HepG2 (cell line): Measurements from ENCODE around the gene DUS2. TPM values are rescaled to one million over a fixed set of nuclear protein-coding genes. Genes with fewer than 3 reads are reported as not detected.

Experiments
- HDAC1 ChIP-seq: sonication (generic); formaldehyde crosslinking; IDR thresholded peaks from 2 replicates; pipeline ENCODE4 v1.5.1; 2020; ENCODE audit warnings: mild to moderate bottlenecking, missing genetic modification reagents
- KLF12 ChIP-seq: sonication (generic); formaldehyde crosslinking; IDR thresholded peaks from 2 replicates; pipeline ENCODE4 v1.4.0; 2020; ENCODE audit warnings: missing genetic modification reagents, borderline replicate concordance
- MED13 ChIP-seq: sonication (generic); formaldehyde crosslinking; IDR thresholded peaks from 2 replicates; pipeline ENCODE4 v1.5.0; 2020; ENCODE audit warnings: missing genetic modification reagents
- NCOA5 ChIP-seq: sonication (generic); formaldehyde crosslinking; IDR thresholded peaks from 2 replicates; pipeline ENCODE4 v1.4.0; 2020; ENCODE audit warnings: missing genetic modification reagents
- NFKBIZ ChIP-seq: IDR thresholded peaks from 2 replicates; pipeline ENCODE4 v1.6.1; 2018; ENCODE audit warnings: missing genetic modification reagents, missing compliant biosample characterization
- PCBP2 ChIP-seq: fragments of 200-400 bp; formaldehyde crosslinking; optimal IDR thresholded peaks from 2 replicates; pipeline ENCODE3; 2018; ENCODE audit warnings: low read length, low read depth; ENCODE audit not compliant: poor library complexity, severe bottlenecking
- PHF5A ChIP-seq: IDR thresholded peaks from one replicate; pipeline ENCODE4 v1.6.1; 2018; ENCODE audit warnings: low read depth, missing genetic modification reagents; ENCODE audit not compliant: unreplicated experiment
- RAD21 ChIP-seq: fragments of 450-650 bp; formaldehyde crosslinking; IDR thresholded peaks from 2 replicates; pipeline ENCODE4 v1.5.0; 2020; ENCODE audit warnings: mild to moderate bottlenecking
- SMYD3 ChIP-seq: sonication (generic); formaldehyde crosslinking; IDR thresholded peaks from 2 replicates; pipeline ENCODE4 v1.8.1; 2023; ENCODE audit warnings: mild to moderate bottlenecking, missing genetic modification reagents
- SNAI1 ChIP-seq: sonication (generic); formaldehyde crosslinking; IDR thresholded peaks from 2 replicates; pipeline ENCODE4 v1.5.0; 2020; ENCODE audit warnings: mild to moderate bottlenecking, missing genetic modification reagents, borderline replicate concordance
- SP4 ChIP-seq: sonication (generic); formaldehyde crosslinking; IDR thresholded peaks from 2 replicates; pipeline ENCODE4 v1.8.1; 2023; ENCODE audit warnings: mild to moderate bottlenecking, missing genetic modification reagents
- TEAD3 ChIP-seq: optimal IDR thresholded peaks from 2 replicates; pipeline ENCODE3; 2016; ENCODE audit warnings: borderline replicate concordance
- ZNF136 ChIP-seq: sonication (generic); formaldehyde crosslinking; IDR thresholded peaks from 2 replicates; pipeline ENCODE4 v1.8.1; 2022; ENCODE audit warnings: low read depth, mild to moderate bottlenecking, moderate library complexity, missing genetic modification reagents
- ZNF552 ChIP-seq: sonication (generic); formaldehyde crosslinking; IDR thresholded peaks from 2 replicates; pipeline ENCODE4 v1.9.0; 2022; ENCODE audit warnings: missing genetic modification reagents, mild to moderate bottlenecking, borderline replicate concordance
- ZNF614 ChIP-seq: IDR thresholded peaks from 2 replicates; pipeline ENCODE4 v1.6.1; 2018; ENCODE audit warnings: missing biosample characterization, missing genetic modification reagents, inconsistent platforms, borderline replicate concordance
- ZNF629 ChIP-seq: sonication (generic); formaldehyde crosslinking; conservative IDR thresholded peaks from 2 replicates; pipeline ENCODE4 v1.5.0; 2020; ENCODE audit warnings: missing genetic modification reagents
- ZNF841 ChIP-seq: sonication (generic); formaldehyde crosslinking; IDR thresholded peaks from 2 replicates; pipeline ENCODE4 v1.8.1; 2023; ENCODE audit warnings: missing genetic modification reagents, borderline replicate concordance
- polyA plus RNA-seq, 8 experiments: library from polyadenylated mRNA; depleted of rRNA in 3 of 8; stranded (reverse) in 7 of 8; unstranded in 1 of 8; fragments of >200 nt; fragmentation: Illumina TruSeq in 4 of 8; extraction: Trizol in 4 of 8; gene quantifications; 2 replicates each; pipeline versions ENCODE4 v1.2.1 to v1.2.3, GENCODE V29; 2011 to 2016; ENCODE audit warnings: low read depth in 4 of 8, missing spikeins in 1 of 8, mixed read lengths in 1 of 8; ENCODE audit not compliant: insufficient read depth in 1 of 8
- total RNA-seq, 5 experiments: library from RNA; depleted of rRNA; stranded (reverse); fragments of >200 nt; fragmentation: Illumina TruSeq; extraction: Trizol; gene quantifications; 2 replicates each; pipeline ENCODE4 v1.2.3, GENCODE V29; 2016; ENCODE audit warnings: low read depth in 1 of 5
- TF ChIP-seq, protein P1 (sequence below): sonication (generic); formaldehyde crosslinking; IDR thresholded peaks from 2 replicates; pipeline ENCODE4 v1.8.1; 2023; ENCODE audit warnings: mild to moderate bottlenecking, missing genetic modification reagents
- TF ChIP-seq, protein P2 (sequence below): sonication (generic); formaldehyde crosslinking; IDR thresholded peaks from 2 replicates; pipeline ENCODE4 v1.5.0; 2020; ENCODE audit warnings: mild to moderate bottlenecking, missing genetic modification reagents

Gene DUS2
- total and polyA plus RNA-seq, 2 of the 13 experiments (the other 11 are each of a cell fraction or from before 2014, with no cell fraction given): 17.8 to 25.1 TPM

DNA sequence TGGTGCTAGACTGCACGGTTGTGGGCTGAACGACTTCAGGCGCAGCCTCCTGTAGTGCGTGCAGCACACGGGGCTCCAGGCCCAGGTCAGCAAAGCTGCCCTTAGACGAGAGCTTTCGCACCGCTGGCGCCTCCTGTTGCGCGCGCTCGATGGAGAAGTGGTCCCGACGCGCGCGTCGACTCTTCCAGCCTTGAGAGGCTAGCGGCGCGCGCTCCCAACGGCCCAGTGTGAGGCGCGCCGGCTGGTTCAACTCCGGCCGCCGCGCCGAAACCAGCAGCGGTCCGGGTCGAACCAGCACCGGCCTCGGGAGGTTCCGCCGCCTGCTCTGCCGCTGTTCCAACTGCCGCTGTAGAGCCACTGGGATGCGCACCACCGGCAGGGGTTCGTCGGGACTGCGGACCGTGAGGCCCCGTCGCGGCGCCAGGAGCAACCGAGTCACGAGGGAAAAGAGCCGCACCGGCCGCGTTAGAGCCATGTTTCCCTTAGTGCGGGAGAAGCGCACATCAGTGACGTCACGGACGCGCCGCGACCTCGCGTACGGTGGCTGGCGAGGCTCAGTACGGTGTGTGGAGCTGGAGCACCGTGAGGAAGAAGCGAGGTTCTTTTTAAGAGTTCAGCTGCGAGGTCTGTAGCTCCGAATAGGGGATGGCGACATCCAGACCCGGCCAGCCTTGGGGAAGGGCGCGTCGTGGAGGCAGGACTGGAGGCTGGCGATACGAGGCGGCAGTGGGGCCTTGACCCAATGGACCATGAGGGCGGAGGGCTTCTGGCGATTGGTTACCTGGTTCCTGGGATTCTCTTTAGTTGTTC, at the start of gene DUS2, which contains the start of gene DDX28 (continued):
- TF ChIP-seq RAD21 (CRISPR knock-in tag): peak; percentile 38; the same call in 1 of the 2 replicates
- peak; percentile 100 for TF ChIP-seq HDAC1
- no peak for TF ChIP-seq ZNF841 (CRISPR knock-in tag)
- 0 out of 2 replicates have a peak, but pooled peaks have one; percentile 70 for TF ChIP-seq ZNF614 (CRISPR knock-in tag)
- peak; percentile 95 for TF ChIP-seq NFKBIZ
- TF ChIP-seq NCOA5 (CRISPR knock-in tag): no peak
- TF ChIP-seq ZNF136 (CRISPR knock-in tag): no peak
- TF ChIP-seq, protein P1, sequence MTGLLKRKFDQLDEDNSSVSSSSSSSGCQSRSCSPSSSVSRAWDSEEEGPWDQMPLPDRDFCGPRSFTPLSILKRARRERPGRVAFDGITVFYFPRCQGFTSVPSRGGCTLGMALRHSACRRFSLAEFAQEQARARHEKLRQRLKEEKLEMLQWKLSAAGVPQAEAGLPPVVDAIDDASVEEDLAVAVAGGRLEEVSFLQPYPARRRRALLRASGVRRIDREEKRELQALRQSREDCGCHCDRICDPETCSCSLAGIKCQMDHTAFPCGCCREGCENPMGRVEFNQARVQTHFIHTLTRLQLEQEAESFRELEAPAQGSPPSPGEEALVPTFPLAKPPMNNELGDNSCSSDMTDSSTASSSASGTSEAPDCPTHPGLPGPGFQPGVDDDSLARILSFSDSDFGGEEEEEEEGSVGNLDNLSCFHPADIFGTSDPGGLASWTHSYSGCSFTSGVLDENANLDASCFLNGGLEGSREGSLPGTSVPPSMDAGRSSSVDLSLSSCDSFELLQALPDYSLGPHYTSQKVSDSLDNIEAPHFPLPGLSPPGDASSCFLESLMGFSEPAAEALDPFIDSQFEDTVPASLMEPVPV (CRISPR knock-in tag): peak; percentile 98; the same call in 1 of the 2 replicates
- TF ChIP-seq SP4 (CRISPR knock-in tag): peak; percentile 75
- peak; percentile 97; the same call in 1 of the 2 replicates for TF ChIP-seq SMYD3 (CRISPR knock-in tag)
- no peak for TF ChIP-seq ZNF629 (CRISPR knock-in tag)
- TF ChIP-seq MED13: peak; percentile 64
- TF ChIP-seq SNAI1 (CRISPR knock-in tag): no peak
- TF ChIP-seq KLF12 (CRISPR knock-in tag): peak; percentile 66
- peak; percentile 80 for TF ChIP-seq TEAD3 (CRISPR knock-in tag)
- TF ChIP-seq ZNF552 (CRISPR knock-in tag): no peak; the same call in 1 of the 2 replicates
- TF ChIP-seq PCBP2: no peak
- TF ChIP-seq PHF5A (CRISPR knock-in tag): peak; percentile 90
- TF ChIP-seq, protein P2, sequence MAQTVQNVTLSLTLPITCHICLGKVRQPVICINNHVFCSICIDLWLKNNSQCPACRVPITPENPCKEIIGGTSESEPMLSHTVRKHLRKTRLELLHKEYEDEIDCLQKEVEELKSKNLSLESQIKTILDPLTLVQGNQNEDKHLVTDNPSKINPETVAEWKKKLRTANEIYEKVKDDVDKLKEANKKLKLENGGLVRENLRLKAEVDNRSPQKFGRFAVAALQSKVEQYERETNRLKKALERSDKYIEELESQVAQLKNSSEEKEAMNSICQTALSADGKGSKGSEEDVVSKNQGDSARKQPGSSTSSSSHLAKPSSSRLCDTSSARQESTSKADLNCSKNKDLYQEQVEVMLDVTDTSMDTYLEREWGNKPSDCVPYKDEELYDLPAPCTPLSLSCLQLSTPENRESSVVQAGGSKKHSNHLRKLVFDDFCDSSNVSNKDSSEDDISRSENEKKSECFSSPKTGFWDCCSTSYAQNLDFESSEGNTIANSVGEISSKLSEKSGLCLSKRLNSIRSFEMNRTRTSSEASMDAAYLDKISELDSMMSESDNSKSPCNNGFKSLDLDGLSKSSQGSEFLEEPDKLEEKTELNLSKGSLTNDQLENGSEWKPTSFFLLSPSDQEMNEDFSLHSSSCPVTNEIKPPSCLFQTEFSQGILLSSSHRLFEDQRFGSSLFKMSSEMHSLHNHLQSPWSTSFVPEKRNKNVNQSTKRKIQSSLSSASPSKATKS: no peak
